Fibroblast of skin of left biceps (primary cell): Measurements from ENCODE around the gene MTREX.

Experiments used
- DNase-seq, 2 experiments: peaks; one replicate each; pipeline ENCODE4 v3.0.0-alpha.2; 2013; ENCODE audit warnings: low read depth in 2 of 2

Gene MTREX

GRCh38 chr5:55470282-55470681 is 162.5 kb downstream of the MTREX start:
- no peak for DNase-seq

- DNase-seq = no peak
Observed at GRCh38 chr5:55471468-55471867, 163.7 kb downstream of the MTREX start.

- DNase-seq = no peak
Observed at GRCh38 chr5:55472642-55473041, 164.9 kb downstream of the MTREX start.
